NCI-H446 (cell line): ENCODE results near the gene SATB1.
"Not testable (repeated sequence)": the region's sequence is repeated elsewhere in the genome, so short reads cannot be mapped to it uniquely, and the experiment has no call there.

Experiments
- DNase-seq, 2 experiments: peaks; one replicate each; lab custom pipeline; 2025; lab: John Stamatoyannopoulos, UW

The SATB1 gene

DNA sequence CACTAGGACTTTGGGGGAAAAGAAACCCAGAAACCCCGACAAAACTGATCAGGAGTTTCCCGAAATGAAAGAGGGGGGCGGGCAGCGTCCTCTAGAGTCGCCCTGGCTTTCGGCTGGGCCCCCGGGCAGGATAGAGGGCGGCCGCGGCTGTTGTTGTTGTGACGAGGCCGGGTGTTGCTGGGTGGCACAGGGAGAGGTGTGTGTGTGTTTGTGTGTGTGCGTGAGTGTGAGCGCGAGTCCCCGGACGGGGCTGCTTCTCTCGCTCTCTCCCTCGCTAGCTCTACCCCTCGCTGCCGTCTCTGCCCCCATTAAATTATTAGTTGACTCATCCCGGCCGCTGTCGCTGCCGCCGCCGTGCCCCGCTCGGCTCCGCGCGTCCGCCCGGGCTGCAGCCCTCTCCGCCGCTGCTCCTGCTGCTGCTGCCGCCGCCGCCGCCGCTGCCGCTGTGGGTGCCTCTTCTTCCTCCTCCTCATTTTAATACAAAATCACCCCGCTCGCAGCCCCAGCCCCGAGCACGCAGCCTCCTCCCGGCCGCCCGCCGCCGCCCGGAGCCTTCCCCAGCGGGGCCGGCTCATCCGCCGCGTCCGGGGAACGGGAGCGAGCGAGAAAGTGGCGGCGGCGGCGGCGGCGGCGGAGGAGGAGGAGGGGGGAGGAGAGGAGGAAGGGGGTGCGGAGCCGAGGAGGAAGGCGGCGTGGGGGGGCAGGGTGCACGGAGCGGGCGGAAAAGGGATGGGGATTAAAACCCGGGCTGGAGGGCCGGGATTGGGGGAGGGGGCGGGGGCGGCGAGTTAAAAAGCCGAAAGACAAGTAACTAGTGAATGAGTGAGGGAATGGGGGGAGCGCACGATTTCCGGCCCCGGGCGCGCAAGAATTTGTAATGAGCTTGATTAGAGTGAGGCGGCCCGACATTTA lies at the start of gene SATB1:
TSS of gene SATB1 (minus strand) at position 611 of the 912 bp plus-strand sequence. CDS start 4,372 bp downstream, outside the sequence.
- DNase-seq, result no peak

DNA sequence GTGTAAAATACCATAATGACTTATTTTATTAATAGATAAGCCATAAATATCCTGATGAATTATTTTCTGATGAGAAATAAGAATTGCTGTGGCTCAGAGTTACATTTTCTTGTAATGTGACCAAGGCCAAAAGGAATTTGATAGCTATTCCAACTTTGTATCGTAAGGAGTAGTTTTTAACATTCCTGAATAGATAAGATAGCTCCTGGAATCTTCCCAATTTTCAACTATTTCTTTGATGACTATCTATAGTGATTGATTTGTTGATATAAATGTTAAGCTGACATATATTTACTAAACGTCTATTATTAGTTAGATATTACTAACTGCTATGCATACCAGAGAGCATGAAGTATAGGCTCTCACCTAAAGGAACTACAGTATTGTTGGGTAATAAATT lies 49.1 kb upstream of the SATB1 start:
- DNase-seq, result no peak

DNA sequence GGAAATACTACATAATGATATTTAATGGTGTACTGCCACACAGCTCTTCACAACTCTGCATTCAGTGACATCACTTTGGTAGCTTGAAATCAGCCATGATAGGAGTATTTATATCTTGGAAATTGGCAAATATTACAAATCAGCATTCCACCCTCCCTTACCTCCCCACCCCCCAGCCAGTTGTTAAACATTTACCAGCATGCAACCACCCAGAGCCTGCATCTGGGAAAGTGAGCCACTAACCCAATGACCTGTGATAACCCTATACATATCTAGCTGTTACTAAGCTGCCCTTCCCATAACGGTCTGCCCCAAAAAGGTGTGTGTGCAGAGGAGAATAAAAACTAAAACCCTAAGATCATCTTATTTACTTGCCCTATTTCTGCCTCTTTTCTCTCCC lies 44.6 kb upstream of the SATB1 start:
- DNase-seq, result no peak

DNA sequence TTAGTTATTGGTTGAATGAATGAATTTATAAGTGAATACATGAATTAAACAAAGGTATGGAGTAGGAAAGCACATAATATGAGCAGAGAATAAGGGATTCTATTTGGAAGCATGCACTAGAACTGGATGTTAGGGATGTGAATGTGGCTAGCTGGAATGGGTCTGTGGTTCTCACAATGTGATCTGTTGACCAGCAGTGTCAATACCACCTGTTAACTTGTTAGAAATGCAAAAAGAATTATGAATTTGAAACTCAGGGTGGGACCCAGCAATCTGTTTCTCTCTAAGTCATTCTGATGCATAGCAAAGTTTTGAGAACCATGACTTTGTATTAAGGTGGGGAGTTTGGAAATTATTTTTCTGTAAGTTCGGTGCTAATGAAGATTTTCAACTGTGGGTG lies 41.0 kb upstream of the SATB1 start:
- DNase-seq, result no peak

DNA sequence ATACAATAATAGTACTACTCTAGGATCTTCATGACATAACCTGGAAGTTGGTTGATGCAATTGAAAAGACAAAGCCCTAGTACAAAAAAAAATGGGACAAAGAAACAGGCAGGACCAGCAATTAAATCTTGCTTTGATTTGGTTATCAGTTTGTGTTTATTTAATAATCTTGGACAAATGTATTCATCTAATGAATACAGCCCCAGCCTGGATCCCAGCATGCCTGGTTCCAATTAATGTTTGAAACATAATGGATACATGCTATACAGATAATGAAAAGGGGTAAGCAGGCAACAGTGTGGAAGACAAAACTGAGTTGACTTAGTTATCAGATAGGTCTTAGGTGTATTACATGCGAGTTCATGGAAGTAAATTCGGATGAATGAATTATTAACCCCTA lies 29.6 kb upstream of the SATB1 start:
- no peak for DNase-seq

DNA sequence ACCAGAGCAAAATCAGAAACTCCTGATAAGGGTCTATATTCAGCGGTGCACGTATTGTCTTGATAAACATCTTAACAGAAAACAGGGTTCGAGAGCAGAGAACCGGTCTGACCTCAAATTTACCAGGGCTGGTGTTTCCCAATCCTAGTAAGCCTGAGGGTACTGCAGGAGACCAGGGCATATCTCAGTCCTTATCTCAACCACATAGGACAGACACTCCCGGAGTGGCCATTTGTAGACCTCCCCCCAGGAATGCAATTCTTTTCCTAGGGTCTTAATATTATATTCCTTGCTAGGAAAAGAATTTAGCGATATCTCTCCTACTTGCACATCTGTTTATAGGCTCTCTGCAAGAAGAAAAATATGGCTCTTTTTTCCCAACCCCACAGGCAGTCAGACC lies 24.5 kb upstream of the SATB1 start:
- not testable (repeated sequence) for DNase-seq

DNA sequence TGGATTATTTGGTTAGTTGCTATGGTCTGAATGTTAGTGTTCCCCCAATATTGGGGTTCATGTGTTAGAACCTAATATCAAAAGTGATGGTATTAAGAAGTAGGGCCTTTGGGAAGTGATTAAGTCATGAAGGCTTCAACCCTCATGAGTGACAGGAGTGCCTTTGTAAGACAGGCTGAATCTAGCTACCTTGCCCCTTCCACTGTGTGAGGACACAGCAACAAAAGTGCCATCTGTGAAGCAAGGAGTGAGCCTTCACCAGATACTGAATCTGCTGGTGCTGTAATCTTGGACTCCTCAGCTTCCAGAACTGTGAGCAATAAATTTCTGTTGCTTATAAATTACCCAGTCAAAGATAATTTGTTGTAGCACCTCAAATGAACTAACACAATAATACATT lies 22.6 kb upstream of the SATB1 start:
- DNase-seq, result no peak

DNA sequence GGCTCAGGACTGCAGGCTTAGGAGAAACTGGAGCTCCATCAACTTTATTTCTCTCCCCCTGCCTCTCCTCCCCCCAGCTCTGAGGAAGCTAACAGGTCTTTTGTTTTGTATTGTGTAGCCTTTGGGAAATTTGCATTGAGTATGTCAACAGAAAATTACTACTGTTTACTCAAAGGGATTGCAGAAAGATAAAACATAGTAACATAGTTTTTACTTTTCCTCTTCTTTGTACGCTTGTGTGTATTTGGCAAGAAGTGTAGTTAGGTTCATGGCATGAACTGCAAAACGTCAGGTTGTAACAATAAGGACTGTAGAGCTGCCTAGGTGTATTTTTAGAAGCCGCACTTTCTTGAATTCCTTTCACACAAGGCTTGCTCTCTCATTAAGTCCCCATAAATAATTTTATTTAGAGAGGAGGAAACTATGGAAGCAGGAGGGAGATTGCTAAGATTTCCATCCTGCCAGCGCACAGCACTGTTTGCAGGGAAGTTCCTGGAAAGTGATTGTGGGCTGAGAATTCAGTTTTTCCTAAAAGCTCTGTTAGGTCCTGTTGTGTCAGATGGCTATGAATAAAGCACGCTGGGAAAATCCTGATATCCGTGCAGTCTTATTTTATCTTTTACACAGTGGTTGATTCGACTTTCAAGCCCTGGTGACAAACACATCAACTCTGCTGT lies 21.1 kb upstream of the SATB1 start:
- DNase-seq, result no peak

DNA sequence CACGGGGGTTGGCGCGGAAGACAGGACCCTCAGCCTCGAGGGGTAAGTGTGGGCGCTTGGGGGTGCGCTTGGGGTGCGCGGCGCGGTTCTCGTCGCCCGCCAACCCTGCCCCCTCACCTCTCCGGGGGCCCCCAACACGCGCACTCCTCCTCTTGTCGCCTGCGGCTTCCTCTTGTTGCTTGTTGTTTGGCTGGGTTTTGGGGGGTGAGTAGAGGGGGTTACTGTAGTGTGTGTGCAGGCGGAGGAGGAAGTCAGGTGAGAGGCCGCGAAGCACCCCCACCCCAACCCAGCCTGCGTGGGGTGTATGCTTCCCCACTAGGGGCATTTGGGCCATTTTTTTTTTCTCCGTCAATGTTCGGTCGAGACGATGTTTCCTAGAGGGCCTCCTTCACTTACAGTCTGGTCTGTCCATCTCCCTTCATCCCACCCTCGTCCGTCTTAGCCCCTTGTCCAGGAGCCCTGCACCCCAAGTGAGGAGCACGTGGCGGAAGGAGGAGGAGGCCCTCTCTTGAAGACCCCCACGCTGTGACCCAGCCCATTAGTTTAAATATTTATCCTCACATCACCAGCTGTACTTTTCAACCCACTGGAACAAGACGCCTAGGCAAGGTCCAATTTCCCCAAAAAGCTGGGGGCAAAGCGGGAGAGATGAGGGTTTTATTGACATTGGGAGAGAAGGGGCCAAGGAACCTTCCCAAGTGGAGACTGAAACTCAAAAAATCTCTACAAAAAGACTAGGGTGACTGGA lies 20.4 kb upstream of the SATB1 start:
- DNase-seq, result no peak

DNA sequence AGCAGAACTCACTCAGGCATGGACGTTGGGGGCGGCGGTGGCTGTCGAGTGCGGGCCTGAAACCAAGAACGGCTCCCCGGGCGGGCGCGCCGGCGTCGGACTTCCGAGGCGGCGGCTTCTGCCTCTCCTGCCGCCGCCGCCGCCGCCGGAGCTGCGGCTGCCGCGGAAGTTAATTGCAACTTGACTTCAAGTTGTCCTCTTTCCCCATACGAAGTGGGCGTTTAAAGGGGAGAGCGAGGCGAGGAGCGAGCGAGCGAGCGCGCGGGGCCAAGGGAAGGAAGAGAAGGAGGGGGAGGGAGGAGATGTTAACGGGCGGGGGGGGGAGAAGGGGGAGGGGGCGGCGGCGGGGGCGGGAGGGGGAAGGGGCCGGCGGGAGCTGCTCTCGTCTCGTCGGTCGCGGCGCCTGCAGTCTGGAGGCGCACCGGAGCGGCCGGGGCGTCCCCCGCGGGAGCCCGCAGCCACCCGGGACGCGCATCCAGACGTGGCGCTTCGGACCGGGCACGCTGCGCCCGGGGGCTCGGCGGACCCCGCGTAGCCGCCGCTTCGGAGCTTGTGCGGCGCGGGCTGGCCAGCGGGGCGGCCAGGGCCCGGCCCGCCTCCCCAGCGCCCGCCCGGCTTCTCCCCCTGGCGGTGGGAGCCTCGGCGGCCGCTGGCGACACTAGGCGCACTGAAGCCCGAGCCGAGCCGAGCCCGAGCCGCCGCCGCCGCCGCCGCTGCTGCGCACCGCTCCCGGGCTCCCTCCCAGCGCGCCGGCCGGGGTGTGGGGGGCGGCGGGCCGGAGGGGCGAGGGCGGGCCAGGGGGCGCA lies 19.7 kb upstream of the SATB1 start:
- peak in 1 of 2 experiments; percentile 1 for DNase-seq

DNA sequence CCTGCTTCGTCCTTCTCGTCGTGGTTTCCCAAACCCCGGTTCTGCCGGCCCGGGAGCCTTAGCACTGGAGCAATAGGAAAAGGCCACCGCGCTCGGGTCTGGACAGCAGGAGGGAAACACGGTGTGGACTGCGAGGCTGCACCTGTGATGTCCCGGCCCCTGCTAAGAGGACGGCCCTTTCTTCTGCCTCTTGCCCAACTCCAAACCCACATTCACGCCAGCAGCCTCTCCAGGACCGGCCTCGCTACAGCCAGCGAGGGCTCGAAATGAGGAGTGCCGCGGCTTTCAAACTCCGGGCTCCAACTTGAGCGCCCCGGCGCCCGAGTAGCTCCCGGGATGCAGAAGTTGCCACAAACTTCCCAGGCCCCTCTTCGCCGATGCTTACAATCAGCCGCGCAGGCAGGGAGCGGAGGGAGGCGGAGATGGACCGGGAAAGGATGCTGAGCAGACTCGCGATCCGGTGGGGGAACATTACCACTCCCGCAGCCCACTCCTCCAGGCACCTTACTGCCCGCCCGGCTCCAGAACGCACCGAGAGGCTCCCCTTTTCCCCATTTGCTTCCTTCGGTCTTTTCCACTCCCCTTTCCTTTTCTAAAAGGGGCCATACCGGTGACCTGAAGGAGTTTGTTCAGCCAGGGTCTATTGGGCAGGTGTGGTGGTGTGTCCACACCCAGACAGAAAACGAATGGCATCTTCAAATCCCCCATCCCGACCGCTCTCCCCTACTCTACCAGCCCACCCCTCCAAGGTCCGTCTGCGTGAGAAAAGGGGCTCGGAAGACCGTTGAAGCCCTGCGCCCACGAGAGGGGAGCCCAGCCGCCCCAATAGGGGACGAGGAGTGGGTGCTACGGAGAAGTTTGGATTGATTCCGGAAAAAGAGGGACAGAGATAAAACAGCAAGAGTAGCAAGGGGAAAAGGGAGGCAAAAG lies 18.8 kb upstream of the SATB1 start:
- no peak for DNase-seq

DNA sequence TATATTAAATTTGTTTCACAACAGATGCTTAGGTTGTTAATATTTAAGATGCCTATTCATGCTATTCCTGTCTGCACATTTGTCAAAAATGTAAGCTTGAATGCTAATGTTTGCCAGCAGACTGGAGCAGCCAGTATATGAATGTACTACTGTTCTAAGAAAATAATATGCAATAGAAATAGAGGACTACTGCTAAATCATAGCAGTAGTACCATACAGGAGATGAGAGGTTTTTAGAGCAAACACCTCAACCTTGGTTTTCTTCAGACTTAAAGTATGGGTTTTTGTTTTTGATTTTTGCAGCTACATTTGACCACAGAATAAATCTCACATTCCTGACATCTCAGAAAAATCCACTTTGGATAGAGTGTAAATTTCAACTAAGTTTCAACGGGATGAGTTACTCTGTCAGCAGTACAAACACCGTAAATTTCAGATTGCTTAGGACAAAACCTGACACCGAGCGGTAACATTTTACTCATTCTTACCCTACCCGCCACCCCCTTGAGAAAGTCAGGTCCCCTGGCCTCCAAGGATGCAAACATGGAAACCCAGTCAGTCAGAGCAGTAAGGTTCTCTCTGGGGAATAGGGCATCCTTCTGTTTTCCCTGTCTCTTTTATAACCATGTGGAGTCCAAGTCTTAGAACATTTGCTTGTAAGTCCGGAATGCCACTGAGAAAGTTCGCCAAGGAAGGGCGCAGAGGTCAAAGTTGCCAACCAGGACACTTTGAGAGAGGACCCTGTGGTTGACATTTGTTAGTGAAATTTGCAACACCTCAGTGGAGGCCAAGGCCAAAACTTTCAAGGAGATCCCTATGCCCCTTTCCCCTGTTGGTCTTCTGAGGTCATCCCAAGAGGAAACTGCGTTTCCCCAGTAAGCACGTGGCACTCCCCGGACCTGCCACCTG lies 17.9 kb upstream of the SATB1 start:
- no peak for DNase-seq

DNA sequence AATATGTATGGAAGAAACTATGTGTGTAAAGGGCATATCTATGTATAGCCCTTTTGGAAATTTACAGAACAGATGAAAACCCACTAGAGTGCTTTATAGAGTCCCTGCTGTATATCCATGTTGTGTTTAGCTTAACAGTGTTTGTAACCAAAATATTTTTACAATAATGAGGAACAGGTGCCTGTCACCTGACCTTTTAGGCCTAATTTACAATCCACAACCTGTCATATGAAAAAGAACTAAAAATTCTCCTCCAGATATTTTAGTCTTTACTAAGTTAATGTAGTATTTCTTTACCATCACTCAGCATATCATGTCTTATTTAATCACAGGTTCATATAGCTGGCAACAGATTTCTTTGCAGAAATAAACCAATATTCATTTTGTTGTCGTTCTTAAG lies 16.4 kb upstream of the SATB1 start:
- no peak for DNase-seq

DNA sequence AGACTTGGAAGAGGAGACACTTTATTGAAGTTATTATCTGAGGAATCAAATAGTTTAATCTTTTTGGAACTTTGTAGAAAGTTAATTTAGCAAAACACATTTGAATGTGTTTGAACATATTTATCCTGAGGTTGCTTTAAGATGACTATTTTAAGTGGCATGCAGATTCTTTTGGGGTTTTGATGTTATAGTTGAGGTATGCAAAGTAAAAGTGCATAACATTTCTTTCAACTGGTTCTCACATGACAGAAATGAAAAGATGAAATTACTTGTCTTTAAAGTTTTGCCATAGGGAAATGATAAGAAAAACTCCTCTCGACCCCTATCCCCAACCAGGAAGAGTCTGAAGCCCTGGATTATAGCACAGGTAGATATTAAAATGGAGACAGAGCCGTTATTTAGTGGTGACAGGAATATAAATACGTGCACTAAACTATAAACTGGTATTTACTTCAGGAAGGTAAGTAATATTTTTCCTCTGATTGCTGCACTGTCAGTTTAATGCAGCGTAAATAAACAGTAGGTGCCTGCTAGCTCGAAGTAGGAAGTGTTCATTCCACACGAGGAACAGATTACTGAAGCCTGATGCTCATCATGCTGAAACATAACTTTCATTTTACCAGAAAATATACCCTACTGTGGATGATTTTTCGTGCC lies 15.1 kb upstream of the SATB1 start:
- DNase-seq, result no peak

DNA sequence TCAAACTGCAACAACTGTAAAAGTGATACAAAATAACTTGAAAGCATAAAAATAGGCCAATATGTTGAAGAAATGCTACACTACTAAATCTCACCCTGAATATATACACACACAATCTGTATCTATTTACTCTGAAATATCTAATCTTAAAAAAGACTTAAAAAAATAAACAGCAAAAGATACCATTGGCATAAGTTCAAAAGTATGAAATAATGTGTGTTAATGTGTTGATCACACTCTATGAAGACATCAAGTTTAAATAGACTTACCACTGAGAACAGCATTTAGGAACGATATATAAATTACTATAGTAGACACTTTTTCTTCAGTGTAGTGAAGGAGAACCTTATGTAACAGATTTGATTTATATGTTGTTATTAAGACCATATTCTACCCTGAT lies 14.1 kb upstream of the SATB1 start:
- DNase-seq, result no peak

DNA sequence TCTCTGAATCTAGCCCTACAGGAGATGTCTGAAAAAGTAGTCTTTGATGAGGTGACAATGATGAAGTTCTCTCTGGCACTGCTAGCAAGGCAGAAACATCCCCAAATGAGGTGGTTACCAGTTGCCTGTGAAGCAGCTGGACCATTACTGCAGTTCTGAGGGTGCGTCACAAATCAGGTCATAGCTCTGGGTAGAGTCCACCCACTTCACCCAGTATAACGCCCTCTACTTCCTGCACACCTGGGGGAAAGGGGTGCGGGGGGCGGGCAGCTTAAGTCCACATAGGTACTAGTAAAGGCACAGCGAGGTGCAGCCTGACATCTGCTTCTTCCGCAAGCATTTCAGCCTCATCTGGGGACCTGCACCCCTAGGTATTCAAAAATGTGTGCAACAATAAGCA lies 13.4 kb upstream of the SATB1 start:
- no peak for DNase-seq

DNA sequence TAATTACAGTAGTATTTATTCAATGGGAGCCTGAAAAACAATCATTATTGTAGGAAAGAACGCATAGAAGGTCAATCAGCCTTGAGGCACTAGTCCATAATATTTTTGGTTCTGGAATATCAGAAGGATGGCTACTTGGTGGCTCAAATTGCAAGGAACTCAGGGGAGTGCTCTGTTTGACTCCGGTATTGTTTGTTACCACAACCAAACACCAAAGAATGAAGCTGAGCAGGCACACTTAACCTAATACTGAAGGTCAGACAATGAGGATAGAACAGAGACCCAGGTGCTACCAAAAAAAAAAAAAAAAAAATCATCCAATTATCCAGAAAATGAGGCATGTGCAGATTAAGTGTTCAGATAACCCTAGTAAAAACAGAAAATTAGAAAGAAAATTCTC lies 11.1 kb upstream of the SATB1 start:
- DNase-seq, result no peak

DNA sequence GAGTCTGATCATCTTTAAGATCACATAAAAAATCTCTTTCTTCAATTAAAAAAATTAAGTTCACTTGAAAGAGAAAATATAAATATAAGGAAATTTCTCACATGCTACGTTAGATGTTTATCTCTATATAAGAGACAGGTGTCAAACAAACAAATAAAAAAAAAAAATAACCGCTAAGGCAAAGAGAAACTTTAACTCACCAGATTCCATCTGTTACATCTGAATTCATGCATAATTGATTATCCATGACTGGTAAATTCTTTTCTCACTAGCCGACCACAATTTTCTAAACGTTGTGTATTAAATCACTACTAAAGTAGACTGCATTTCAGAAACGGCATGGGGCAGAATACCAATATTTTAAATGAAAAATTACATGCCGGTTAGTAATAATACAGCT lies 9.6 kb upstream of the SATB1 start:
- DNase-seq, result no peak

DNA sequence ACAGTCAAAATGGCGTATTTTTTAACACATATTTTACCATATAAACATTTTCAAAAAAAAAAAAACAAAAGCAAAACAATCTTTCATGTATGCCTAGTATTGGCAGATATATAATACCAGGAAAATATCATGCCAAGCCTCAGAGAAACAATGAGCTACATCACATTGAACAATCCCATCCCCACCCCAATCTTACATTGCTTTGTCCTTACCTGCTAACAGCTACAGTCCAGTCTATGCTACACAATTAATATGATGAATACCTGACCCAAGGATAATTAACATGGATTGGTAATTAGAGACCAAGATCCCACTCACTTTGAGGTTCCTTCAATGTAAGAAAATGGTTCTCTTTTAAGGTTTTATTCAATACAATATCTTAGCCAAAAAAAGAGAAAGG lies 7.6 kb upstream of the SATB1 start:
- no peak for DNase-seq
